Osteoblast (primary cell): Measurements from ENCODE around the gene FXYD3. TPM values are rescaled to one million over a fixed set of nuclear protein-coding genes. Genes with fewer than 3 reads are reported as not detected.
A peak's percentile ranks its signal among the peaks of the same experiment; 100 is the strongest.

Experiments
- DNase-seq: peaks from one replicate; pipeline ENCODE4 v3.0.0; 2011; ENCODE audit warnings: low spot score, mixed read lengths; ENCODE audit not compliant: insufficient read length; ENCODE audit errors: missing footprints
- H2AFZ ChIP-seq: 2 replicates; pipeline ENCODE4 v1.6.0; 2011; ENCODE audit warnings: mild to moderate bottlenecking, low read length
- H3K27ac ChIP-seq: 2 replicates; pipeline ENCODE4 v1.5.1; 2011; ENCODE audit warnings: mild to moderate bottlenecking, low read depth, low read length, moderate library complexity
- H3K27me3 ChIP-seq: 2 replicates; pipeline ENCODE4 v1.6.0; 2012; ENCODE audit warnings: mild to moderate bottlenecking, control low read depth, inconsistent platforms, low read length, moderate library complexity; ENCODE audit not compliant: insufficient read depth
- H3K36me3 ChIP-seq: 2 replicates; pipeline ENCODE4 v1.5.1; 2011; ENCODE audit warnings: mild to moderate bottlenecking, low read length, control low read depth, moderate library complexity; ENCODE audit not compliant: insufficient read depth
- H3K4me1 ChIP-seq: 2 replicates; pipeline ENCODE4 v1.5.1; 2011; ENCODE audit warnings: mild to moderate bottlenecking, low read length, control low read depth, moderate library complexity; ENCODE audit not compliant: insufficient read depth
- H3K4me2 ChIP-seq: 2 replicates; pipeline ENCODE4 v1.6.0; 2011; ENCODE audit warnings: mild to moderate bottlenecking, low read length; ENCODE audit not compliant: insufficient read depth
- H3K4me3 ChIP-seq: fragments of 200-600 bp; sonication (generic); 3 replicates; pipeline ENCODE4 v1.5.1; 2012; ENCODE audit warnings: mild to moderate bottlenecking, low read length, inconsistent platforms; ENCODE audit not compliant: insufficient read depth
- H3K79me2 ChIP-seq: 2 replicates; pipeline ENCODE4 v1.6.0; 2012; ENCODE audit warnings: mild to moderate bottlenecking, low read length, control low read depth, inconsistent platforms; ENCODE audit not compliant: insufficient read depth
- H3K9me3 ChIP-seq: 2 replicates; pipeline ENCODE4 v1.5.1; 2011; ENCODE audit warnings: low read depth, low read length, control low read depth
- H4K20me1 ChIP-seq: 2 replicates; pipeline ENCODE4 v1.6.0; 2012; ENCODE audit warnings: mild to moderate bottlenecking, low read length, control low read depth; ENCODE audit not compliant: insufficient read depth
- CTCF ChIP-seq: IDR thresholded peaks from 2 replicates; pipeline ENCODE4 v1.5.1; 2011; ENCODE audit warnings: mild to moderate bottlenecking, low read depth, low read length, moderate library complexity; ENCODE audit errors: extremely low read depth
- total RNA-seq: library from RNA; depleted of rRNA; stranded (reverse); fragments of >200 nt; gene quantifications from 2 replicates; pipeline ENCODE4 v1.2.3, GENCODE V29; 2012

FXYD3 gene
- total RNA-seq, 1 donor, result not detected

- Histone ChIP-seq H3K4me2 (no peak overlapping the region), H2AFZ (no peak overlapping the region), H4K20me1 (no peaks in the 10 kb centered on the region), H3K9me3 (no peaks in the 10 kb centered on the region), H3K4me1 (peaks cover 2% of the 10 kb centered on the region), H3K79me2 (no peaks in the 10 kb centered on the region), H3K4me3 (no peak overlapping the region), H3K27me3 (peaks cover 27% of the 10 kb centered on the region), H3K36me3 (no peaks in the 10 kb centered on the region), H3K27ac (no peak overlapping the region)
- no peak for TF ChIP-seq CTCF
- no peak for DNase-seq
These were observed 18.2 kb downstream of the FXYD3 start for GRCh38 chr19:35133826-35134225.

GRCh38 chr19:35134601-35135242 is 19.1 kb downstream of the FXYD3 start, which contains the start of gene LGI4:
LGI4 (minus strand) TSS chr19:35135059; CDS start chr19:35134680, 379 bp downstream.
- TF ChIP-seq CTCF, result no peak
- H3K4me1 ChIP-seq, result peaks cover 11% of the 10 kb centered on the region
- H3K4me3 ChIP-seq, result peak within 1 kb of the TSS; percentile 37
- H3K27me3 ChIP-seq, result peaks cover 32% of the 10 kb centered on the region
- no peaks in the 10 kb centered on the region for H3K36me3 ChIP-seq
- DNase-seq, result peak; percentile 92
- no peaks in the 10 kb centered on the region for H3K9me3 ChIP-seq
- peak within 1 kb of the TSS; percentile 32 for H3K4me2 ChIP-seq
- H3K27ac ChIP-seq, result no peak within 1 kb of the TSS
- H3K79me2 ChIP-seq, result no peaks in the 10 kb centered on the region
- H4K20me1 ChIP-seq, result no peaks in the 10 kb centered on the region
- H2AFZ ChIP-seq, result peak within 1 kb of the TSS; percentile 36

GRCh38 chr19:35135389-35135909 is 19.8 kb downstream of the FXYD3 start:
- Histone ChIP-seq H3K79me2 (no peaks in the 10 kb centered on the region), H3K27ac (no peak overlapping the region), H2AFZ (no peak overlapping the region), H4K20me1 (no peaks in the 10 kb centered on the region), H3K9me3 (no peaks in the 10 kb centered on the region), H3K4me1 (peaks cover 14% of the 10 kb centered on the region), H3K4me2 (peak overlapping the region; percentile 32), H3K4me3 (peak overlapping the region; percentile 37), H3K27me3 (peaks cover 32% of the 10 kb centered on the region), H3K36me3 (no peaks in the 10 kb centered on the region)
- DNase-seq, result peak; percentile 99
- peak; percentile 84 for TF ChIP-seq CTCF

GRCh38 chr19:35136231-35136630 is 20.6 kb downstream of the FXYD3 start:
- Histone ChIP-seq H3K9me3 (no peaks in the 10 kb centered on the region), H3K36me3 (no peaks in the 10 kb centered on the region), H2AFZ (no peak overlapping the region), H3K27me3 (peaks cover 32% of the 10 kb centered on the region), H3K79me2 (no peaks in the 10 kb centered on the region), H3K4me3 (no peak overlapping the region), H3K27ac (no peak overlapping the region), H4K20me1 (no peaks in the 10 kb centered on the region), H3K4me2 (no peak overlapping the region), H3K4me1 (peaks cover 14% of the 10 kb centered on the region)
- TF ChIP-seq CTCF, result no peak
- peak; percentile 0 for DNase-seq
